ENCODE measurements around the gene NEK1. TPM values are rescaled to one million over a fixed set of nuclear protein-coding genes. Genes with fewer than 3 reads are reported as not detected.

The NEK1 gene
- total and polyA plus RNA-seq, 2 of the 13 experiments (the other 11 are each of a cell fraction or from before 2014, with no cell fraction given), result 2.9 to 5.4 TPM

GRCh38 chr4:169611991-169612870 is at the start of gene NEK1 (continued):
- TF ChIP-seq KIAA2018 (CRISPR knock-in tag; IDR thresholded peaks at IDR 0.05; ENCODE audit: borderline replicate concordance) (no peak), REL (CRISPR knock-in tag; conservative IDR thresholded peaks at IDR 0.05) (no peak), CEBPB (IDR thresholded peaks at IDR 0.05; ENCODE audit: borderline replicate concordance, low read depth, low read length) (no peak), FOSL2 (CRISPR knock-in tag; IDR thresholded peaks at IDR 0.05) (peak; percentile 55), ISL2 (CRISPR knock-in tag; IDR thresholded peaks at IDR 0.05) (no peak; the same call in 1 of the 2 replicates)
- TF ChIP-seq, protein P1, sequence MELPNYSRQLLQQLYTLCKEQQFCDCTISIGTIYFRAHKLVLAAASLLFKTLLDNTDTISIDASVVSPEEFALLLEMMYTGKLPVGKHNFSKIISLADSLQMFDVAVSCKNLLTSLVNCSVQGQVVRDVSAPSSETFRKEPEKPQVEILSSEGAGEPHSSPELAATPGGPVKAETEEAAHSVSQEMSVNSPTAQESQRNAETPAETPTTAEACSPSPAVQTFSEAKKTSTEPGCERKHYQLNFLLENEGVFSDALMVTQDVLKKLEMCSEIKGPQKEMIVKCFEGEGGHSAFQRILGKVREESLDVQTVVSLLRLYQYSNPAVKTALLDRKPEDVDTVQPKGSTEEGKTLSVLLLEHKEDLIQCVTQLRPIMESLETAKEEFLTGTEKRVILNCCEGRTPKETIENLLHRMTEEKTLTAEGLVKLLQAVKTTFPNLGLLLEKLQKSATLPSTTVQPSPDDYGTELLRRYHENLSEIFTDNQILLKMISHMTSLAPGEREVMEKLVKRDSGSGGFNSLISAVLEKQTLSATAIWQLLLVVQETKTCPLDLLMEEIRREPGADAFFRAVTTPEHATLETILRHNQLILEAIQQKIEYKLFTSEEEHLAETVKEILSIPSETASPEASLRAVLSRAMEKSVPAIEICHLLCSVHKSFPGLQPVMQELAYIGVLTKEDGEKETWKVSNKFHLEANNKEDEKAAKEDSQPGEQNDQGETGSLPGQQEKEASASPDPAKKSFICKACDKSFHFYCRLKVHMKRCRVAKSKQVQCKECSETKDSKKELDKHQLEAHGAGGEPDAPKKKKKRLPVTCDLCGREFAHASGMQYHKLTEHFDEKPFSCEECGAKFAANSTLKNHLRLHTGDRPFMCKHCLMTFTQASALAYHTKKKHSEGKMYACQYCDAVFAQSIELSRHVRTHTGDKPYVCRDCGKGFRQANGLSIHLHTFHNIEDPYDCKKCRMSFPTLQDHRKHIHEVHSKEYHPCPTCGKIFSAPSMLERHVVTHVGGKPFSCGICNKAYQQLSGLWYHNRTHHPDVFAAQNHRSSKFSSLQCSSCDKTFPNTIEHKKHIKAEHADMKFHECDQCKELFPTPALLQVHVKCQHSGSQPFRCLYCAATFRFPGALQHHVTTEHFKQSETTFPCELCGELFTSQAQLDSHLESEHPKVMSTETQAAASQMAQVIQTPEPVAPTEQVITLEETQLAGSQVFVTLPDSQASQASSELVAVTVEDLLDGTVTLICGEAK (IDR thresholded peaks at IDR 0.05), result no peak
- TF ChIP-seq, protein P1 (CRISPR knock-in tag; IDR thresholded peaks at IDR 0.05), result peak; percentile 23; the same call in 1 of the 2 replicates

Data from HepG2 (cell line).